Measurements from ENCODE around the gene PARPBP.
"Not testable (repeated sequence)": the region's sequence is repeated elsewhere in the genome, so short reads cannot be mapped to it uniquely, and the experiment has no call there.

- TF ChIP-seq, protein P1, sequence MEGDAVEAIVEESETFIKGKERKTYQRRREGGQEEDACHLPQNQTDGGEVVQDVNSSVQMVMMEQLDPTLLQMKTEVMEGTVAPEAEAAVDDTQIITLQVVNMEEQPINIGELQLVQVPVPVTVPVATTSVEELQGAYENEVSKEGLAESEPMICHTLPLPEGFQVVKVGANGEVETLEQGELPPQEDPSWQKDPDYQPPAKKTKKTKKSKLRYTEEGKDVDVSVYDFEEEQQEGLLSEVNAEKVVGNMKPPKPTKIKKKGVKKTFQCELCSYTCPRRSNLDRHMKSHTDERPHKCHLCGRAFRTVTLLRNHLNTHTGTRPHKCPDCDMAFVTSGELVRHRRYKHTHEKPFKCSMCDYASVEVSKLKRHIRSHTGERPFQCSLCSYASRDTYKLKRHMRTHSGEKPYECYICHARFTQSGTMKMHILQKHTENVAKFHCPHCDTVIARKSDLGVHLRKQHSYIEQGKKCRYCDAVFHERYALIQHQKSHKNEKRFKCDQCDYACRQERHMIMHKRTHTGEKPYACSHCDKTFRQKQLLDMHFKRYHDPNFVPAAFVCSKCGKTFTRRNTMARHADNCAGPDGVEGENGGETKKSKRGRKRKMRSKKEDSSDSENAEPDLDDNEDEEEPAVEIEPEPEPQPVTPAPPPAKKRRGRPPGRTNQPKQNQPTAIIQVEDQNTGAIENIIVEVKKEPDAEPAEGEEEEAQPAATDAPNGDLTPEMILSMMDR (IDR thresholded peaks at IDR 0.05; ENCODE audit: poor library complexity, severe bottlenecking) = not testable (repeated sequence)
- TF ChIP-seq POLR2AphosphoS5 (IDR thresholded peaks at IDR 0.05); EP300 (conservative IDR thresholded peaks at IDR 0.05; ENCODE audit: poor library complexity, severe bottlenecking); TAF1 (IDR thresholded peaks at IDR 0.05; ENCODE audit: low read depth); EZH2 (IDR thresholded peaks at IDR 0.05; ENCODE audit: borderline replicate concordance, insufficient read depth, low read length, poor library complexity, severe bottlenecking); RAD21 (conservative IDR thresholded peaks at IDR 0.05); SMC3 (conservative IDR thresholded peaks at IDR 0.05; ENCODE audit: poor library complexity); MXI1 (conservative IDR thresholded peaks at IDR 0.05; ENCODE audit: poor library complexity, severe bottlenecking): not testable (repeated sequence)
- TF ChIP-seq, protein P2, sequence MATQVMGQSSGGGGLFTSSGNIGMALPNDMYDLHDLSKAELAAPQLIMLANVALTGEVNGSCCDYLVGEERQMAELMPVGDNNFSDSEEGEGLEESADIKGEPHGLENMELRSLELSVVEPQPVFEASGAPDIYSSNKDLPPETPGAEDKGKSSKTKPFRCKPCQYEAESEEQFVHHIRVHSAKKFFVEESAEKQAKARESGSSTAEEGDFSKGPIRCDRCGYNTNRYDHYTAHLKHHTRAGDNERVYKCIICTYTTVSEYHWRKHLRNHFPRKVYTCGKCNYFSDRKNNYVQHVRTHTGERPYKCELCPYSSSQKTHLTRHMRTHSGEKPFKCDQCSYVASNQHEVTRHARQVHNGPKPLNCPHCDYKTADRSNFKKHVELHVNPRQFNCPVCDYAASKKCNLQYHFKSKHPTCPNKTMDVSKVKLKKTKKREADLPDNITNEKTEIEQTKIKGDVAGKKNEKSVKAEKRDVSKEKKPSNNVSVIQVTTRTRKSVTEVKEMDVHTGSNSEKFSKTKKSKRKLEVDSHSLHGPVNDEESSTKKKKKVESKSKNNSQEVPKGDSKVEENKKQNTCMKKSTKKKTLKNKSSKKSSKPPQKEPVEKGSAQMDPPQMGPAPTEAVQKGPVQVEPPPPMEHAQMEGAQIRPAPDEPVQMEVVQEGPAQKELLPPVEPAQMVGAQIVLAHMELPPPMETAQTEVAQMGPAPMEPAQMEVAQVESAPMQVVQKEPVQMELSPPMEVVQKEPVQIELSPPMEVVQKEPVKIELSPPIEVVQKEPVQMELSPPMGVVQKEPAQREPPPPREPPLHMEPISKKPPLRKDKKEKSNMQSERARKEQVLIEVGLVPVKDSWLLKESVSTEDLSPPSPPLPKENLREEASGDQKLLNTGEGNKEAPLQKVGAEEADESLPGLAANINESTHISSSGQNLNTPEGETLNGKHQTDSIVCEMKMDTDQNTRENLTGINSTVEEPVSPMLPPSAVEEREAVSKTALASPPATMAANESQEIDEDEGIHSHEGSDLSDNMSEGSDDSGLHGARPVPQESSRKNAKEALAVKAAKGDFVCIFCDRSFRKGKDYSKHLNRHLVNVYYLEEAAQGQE (IDR thresholded peaks at IDR 0.05; ENCODE audit: borderline replicate concordance) = not testable (repeated sequence)
Measured at GRCh38 chr12:102155206-102155605, 35.2 kb downstream of the PARPBP start.
